ENCODE data around the gene OR51V1.
"Not testable (repeated sequence)": the region's sequence is repeated elsewhere in the genome, so short reads cannot be mapped to it uniquely, and the experiment has no call there.

The OR51V1 gene

GRCh38 chr11:5165898-5166297 lies 34.6 kb downstream of the OR51V1 start:
- DNase-seq (ENCODE audit: low read depth, low spot score): not testable (repeated sequence)

- DNase-seq (ENCODE audit: low read depth, low spot score): not testable (repeated sequence)
Measured at GRCh38 chr11:5164807-5165206, 35.7 kb downstream of the OR51V1 start.

GRCh38 chr11:5161045-5161444 lies 39.4 kb downstream of the OR51V1 start:
- not testable (repeated sequence) for DNase-seq (ENCODE audit: low read depth, low spot score)

- DNase-seq (ENCODE audit: low read depth, low spot score): not testable (repeated sequence)
Measured at GRCh38 chr11:5160217-5160616, 40.3 kb downstream of the OR51V1 start.

GRCh38 chr11:5159806-5160205 lies 40.7 kb downstream of the OR51V1 start:
- DNase-seq (ENCODE audit: low read depth, low spot score): no peak

GRCh38 chr11:5154657-5155056 lies 45.8 kb downstream of the OR51V1 start, which contains the start of gene OR52A1:
OR52A1 (minus strand) TSS chr11:5154757; CDS start chr11:5152369, 2,388 bp downstream.
- no peak for DNase-seq (ENCODE audit: low read depth, low spot score)

GRCh38 chr11:5153574-5154431 lies 46.7 kb downstream of the OR51V1 start:
- no peak for DNase-seq (ENCODE audit: low read depth, low spot score)

GRCh38 chr11:5151713-5152153 lies 48.7 kb downstream of the OR51V1 start:
- no peak for DNase-seq (ENCODE audit: low read depth, low spot score)
